Fibroblast of peridontal ligament (primary cell): ENCODE data around the gene SRGAP3.
"Not testable (repeated sequence)": the region's sequence is repeated elsewhere in the genome, so short reads cannot be mapped to it uniquely, and the experiment has no call there.

ENCODE experiments used
- DNase-seq: peaks from one replicate; pipeline ENCODE4 v3.0.0-alpha.2; 2010; ENCODE audit errors: extremely low read depth

SRGAP3 gene

DNA sequence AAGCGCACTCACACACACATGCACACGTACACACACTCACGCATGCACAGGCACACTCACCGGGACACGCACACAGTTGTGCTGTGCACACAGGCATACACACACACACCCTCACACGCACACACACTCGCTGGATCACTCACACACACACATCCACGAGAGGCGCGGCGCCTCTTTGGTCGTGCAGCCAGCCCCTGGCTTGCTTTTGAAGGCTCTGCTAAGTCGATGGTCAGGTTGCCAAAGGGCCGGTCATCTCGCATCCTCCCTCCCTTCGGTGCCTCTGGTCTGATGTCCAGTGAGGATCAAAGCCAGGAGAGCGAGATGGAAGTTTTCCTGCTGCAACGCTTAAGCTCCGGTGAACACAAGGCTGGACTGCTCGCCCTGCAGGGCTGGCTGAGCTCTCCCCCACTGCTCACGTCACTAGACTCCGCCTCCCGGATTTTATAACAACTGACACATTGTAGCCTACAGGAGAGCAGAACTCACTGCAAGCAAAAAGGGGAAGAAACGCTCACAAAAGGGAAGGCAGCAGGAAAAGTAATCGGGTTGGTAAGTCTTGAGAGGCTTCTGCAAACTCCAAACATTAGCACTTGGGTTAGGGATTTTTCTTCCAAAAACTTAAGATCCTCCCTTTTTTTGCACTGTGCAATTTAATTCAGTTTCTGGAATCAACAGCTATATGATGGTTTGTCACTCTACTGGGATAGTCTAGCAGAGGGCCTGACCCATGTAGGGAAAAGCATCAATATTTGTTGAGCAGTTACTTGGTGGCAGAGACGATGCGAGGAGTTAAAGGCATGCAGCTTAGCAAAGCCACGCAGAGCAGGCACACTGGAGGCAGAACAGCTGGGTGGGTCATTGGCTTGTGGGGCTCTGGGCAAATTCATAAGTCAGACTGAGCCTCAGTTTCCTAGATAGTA lies at the start of gene SRGAP3:
SRGAP3 (minus strand) TSS at position 374 of the 920 bp plus-strand sequence. CDS start 695 bp downstream, outside the sequence.
- peak; percentile 87 for DNase-seq

DNA sequence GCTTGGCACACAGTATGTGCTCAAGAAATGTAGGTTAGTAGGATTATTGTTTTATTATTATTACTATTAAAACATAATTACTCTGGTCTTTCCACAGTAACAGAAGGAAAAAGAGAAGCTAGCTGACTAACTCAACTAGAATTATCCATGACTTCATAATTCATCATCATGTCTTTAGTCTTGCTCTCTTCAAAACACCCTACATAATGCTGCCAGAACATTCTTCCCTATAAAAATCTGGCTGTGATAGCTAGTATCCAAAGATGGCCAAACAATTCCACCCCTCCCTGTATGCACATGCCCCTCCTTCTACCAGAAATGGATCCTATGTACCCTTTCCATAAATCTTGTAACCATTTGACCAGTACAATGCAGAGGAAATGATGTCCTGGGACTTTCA lies 48.8 kb upstream of the SRGAP3 start:
- DNase-seq: peak; percentile 65

GRCh38 chr3:9296241-9296640 lies 46.8 kb upstream of the SRGAP3 start:
- peak; percentile 47 for DNase-seq

DNA sequence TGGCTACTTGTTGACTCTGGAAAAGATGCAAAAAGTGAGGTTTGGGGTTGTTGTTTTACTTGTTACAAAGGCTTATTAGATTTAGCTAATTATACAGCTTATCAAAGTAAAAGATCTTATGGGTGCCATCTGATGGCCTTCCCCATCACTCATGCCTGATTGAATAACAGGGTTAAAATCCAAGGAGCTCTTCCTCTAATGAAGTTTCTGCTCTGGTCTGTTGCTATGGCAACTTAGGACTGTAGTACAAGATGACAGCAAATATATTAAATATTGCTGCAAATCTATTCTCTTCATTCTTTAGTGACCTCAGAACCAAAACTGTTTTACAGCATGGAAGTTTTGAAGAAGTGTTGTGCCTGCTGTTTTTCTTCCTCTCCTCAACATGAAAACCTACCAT lies 45.6 kb upstream of the SRGAP3 start:
- no peak for DNase-seq

DNA sequence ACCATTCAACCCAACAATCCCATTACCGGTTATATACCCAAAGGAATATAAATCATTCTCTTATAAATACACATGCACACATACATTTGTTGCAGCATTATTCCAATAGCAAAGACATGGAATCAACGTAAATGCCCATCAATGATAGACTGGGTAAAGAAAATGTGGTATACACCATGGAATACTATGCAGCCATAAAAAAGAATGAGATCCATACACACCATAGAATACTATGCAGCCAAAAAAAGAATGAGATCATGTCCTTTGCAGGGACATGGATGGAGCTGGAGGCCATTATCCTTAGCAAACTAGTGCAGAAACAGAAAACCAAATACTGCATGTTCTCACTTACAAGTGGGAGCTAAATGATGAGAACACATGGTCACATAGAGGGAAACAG lies 44.5 kb upstream of the SRGAP3 start:
- DNase-seq: not testable (repeated sequence)

DNA sequence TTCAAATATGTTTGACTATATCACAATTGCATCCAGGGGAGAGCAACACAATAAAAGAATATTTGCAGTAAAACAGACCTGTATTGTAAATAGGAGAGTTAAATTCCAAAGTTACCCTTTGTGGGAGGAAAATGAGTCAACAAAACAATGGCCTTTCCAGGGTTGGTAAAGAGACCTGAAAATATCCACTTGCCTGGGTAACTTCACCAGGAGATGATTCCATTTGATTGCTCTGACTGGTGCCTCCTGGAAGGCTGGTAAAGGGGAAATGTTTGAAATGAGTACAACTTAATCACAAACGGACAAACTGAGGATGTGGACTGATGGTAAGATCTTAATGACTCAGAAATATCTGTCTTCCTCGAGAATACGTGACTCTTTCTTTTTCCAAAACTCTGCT lies 43.6 kb upstream of the SRGAP3 start:
- DNase-seq: no peak

DNA sequence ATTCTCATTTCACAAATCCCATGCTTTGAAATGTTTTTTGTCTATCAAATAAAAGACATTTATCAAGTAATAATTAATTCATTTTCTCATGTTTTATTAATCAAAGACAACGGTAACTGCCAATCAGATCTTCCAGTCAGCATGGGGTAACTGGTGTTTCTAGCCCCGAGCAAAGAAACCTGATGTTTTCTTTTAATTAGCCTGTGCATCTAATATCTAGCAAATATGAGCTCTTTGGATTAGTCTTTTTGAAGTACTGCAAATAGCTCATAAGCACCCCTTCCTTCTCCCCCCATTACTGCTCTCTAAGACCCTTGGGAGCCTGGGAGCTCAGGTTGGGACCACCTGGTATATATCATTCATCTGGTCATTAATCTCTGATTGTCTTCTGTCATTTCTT lies 43.1 kb upstream of the SRGAP3 start:
- DNase-seq: no peak

DNA sequence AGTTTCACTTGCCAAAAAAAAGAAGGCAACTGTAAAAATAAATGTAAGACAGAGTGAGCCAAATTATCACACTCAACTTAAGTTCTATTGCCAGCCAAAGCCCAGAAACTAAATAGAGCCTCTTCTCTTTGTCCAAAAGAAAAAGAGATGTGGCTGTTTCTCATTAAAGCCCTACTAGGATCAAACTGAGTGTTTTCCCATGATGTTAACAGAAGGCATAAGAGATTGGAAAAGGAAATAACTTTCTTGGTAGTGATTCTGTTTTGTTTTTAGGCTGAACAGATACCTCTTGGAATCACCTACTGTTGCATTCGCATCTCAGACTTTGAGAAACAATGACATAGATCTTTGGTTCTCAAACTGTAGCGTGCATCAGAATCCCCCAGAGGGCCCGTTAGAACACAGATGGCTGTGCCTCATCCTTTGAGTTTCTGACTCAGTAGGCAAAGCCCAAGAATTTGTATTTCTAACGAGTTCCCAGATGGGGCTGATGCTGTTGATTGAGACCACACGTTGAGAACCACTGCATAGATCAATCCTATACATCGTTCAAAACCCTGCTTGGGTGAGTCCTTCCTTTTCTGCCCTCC lies 42.5 kb upstream of the SRGAP3 start:
- DNase-seq: peak; percentile 69

DNA sequence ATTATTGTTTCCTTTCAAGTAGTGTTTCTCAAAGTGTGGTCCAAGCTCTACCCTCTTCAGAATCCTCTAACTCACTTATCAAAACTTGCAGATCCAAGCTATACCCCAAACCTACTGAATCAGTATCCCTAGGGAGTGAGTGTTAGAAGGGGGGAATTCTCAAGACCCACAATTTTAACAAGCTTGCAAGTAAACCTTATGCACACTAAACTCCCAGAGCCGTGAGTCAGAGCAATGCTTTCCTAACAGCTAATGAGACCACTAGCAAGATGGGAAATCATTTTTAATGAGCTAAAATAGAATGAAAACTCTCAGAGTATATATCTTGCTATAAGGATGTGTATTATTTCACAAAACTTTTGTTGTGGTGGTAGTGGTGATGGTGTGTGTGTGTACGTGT lies 41.1 kb upstream of the SRGAP3 start:
- peak; percentile 50 for DNase-seq

GRCh38 chr3:9281533-9281932 lies 32.1 kb upstream of the SRGAP3 start:
- DNase-seq: not testable (repeated sequence)

DNA sequence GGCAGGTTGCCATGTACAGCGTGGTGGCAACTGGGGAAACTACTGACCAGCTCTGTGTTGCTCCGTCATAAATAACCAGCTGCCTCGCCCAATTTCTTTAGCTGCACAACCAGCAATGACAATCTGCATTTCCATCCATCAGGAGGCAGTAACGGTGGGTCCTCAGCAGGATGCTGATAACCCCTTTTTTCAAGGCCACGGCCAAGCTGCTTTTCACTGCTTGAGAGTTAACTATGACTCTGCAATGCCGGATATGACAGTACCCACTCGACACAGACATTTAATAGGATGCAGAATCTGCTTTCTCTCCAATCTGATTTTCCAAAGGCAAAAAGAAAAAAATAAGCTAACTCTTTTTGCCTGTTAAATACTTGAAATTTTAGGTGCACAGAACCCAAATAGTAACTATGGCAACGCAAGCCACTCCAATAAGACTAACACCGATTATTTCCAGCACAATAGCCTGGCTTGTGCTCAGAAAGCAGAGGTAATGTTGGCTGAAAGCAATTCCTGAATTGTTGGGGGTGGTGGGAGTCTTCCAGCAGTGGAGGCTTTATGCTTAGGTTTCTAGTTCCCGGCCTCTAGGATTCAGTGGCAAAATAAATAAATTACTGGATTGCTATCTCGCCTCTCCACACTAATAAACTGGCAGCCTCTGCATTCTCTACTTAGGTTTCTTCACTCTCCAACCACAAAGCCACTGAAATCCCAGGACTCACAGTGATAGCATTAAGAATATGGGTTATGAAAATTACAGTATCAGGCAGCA lies 31.2 kb upstream of the SRGAP3 start:
- peak; percentile 69 for DNase-seq

GRCh38 chr3:9279966-9280365 lies 30.5 kb upstream of the SRGAP3 start:
- peak; percentile 55 for DNase-seq

DNA sequence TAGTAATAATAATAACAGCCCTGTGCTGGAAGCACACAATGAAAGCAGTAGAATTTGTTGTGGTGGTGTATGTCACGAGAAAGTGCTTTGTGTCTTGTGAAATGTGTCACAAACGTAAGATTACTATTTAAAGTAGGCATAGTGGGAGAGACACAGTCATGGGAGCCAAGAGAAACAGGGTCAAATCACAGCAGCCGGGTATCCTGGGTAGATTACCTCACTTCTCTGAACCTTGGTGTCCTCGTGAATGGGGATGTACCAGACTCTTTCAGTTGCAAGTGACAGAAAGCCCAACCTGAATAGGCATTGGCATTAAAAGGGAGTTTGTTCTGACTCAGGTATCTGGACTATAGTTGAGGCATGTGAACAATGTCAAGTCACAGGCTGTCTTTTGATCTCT lies 29.1 kb upstream of the SRGAP3 start:
- no peak for DNase-seq

DNA sequence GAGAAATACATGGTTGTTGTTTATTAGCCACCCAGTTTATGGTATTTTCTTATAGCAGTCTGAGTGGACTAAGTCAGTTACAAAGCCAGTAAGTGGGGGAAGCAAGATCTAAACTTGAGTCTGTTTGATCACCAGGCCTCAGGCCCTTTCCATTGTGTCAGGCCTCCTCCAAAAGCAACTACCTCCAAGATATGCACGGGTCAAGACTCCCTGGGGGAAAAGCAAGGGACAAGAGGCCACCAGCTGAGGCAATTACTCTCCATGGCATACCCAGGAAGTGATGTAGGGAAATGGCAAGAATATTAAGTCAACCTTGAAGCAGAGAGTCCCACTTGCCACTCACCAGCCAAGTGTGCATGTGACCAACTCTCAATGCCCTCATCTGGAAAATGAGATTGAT lies 28.6 kb upstream of the SRGAP3 start:
- no peak for DNase-seq

DNA sequence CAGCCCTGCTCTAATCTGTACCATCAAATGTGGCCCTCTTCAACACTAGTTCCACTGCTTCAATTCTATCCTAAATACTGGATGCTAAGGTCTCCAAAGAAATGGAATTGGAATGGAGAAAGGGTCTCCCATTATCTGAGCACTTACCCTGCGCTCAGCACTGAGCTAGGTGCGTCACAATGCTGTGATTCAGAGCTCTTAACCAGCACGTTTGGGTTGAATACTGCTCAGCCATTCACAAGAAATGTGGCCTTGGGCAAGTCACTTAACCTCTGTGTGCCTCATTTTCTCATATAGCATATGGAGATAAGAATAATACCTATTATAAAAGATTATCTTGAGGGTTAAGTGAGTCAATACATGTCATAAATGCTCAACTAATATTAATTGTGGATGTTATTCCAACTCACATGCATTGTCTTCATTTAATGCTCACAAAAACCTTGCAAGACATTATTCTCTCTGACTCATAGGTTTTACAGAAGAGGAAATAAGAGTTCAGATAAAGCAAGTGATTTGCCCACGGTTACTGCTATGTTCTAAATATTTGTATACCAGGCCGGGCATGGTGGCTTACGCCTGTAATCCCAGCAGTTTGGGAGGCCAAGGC lies 27.4 kb upstream of the SRGAP3 start:
- DNase-seq: no peak

GRCh38 chr3:9271903-9272302 lies 22.5 kb upstream of the SRGAP3 start:
- DNase-seq: no peak

- DNase-seq: no peak
These were observed 21.3 kb upstream of the SRGAP3 start for GRCh38 chr3:9270704-9271103.

DNA sequence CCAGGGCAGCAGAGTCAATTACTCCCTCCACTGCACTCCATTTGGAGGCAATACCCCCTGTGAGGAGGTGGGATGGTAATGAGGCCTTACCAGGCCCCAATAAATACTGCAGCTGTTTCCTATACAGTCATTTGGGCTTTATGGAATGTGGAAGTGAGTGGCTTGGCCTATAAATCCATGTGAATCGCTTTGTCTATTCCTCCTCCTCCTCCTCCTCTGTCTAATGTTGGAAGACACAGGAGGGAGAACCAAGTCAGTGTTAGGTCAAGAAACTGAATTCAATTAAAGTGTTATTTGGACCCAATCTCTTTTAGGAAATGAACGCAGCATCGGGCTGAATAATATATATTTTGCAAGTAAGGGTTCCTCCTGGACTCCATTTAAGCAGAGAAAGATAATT lies 17.3 kb upstream of the SRGAP3 start:
- no peak for DNase-seq

- no peak for DNase-seq
These were observed 10.9 kb upstream of the SRGAP3 start for GRCh38 chr3:9260305-9260704.

DNA sequence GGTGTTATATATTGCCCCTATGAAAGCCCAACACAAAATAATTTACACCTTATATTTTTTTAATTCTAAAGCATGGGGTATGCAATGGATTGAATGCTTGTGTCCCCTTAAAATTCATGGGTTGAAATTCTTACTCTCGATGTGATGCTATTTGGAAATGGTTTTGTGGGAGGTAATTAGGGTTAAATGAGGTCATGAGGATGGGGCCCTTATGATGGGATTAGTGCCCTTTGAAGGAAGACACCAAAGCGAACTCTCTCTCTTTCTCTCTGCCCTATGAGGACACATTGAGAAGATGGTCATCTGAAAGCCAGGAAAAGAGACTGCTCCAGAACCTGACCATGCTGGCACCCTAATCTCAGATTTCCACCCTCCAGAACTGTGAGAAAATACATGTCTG lies 7.6 kb upstream of the SRGAP3 start:
- no peak for DNase-seq

DNA sequence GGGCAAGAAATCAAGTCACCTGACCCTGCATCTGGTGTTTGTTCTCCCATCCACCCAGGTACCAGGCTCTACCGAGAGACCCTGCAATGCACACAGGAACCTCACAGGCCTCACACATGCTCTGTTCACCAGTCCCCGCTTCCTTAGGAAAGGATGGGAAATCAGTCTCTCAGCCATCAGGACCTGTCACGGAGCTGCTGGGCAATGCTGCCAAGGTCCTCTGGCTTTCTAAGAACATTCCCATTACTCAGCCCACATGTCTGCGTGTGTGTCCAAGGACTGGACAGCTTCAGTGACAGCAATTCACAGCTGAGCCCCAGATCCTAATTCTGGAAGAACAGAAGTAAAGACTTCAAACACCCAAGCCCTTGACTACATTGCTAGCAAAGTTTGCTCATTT lies 6.5 kb upstream of the SRGAP3 start:
- no peak for DNase-seq

- DNase-seq: no peak
These were observed 5.3 kb upstream of the SRGAP3 start for GRCh38 chr3:9254764-9255163.
